Caco-2 (cell line): ENCODE results near the gene PHF21B. TPM values are rescaled to one million over a fixed set of nuclear protein-coding genes. Genes with fewer than 3 reads are reported as not detected.

Source experiments
- BruUV-seq: library from RNA; stranded (reverse); fragments of 400-500 nt; replicated peaks from 2 replicates; lab custom pipeline; 2021; lab: Mats Ljungman, UMichigan
- CTCF ChIA-PET: fragments of 300-600 bp; sonication (Branson Sonifier 250); formaldehyde crosslinking; loops from one replicate; lab custom pipeline; 2022; ENCODE audit warnings: antibody characterized with exemption; lab: Charles Lee
- POLR2A ChIA-PET: fragments of 300-600 bp; sonication (Branson Sonifier 250); formaldehyde crosslinking; loops from one replicate; lab custom pipeline; 2022; ENCODE audit warnings: antibody characterized with exemption; lab: Charles Lee
- DNase-seq, 2 experiments: peaks; one replicate each; pipeline versions ENCODE4 v3.0.0 to v3.0.0-alpha.2; 2020 to 2022
- H3K27me3 ChIP-seq: replicated peaks from 2 replicates; pipeline ENCODE4 v1.6.0; 2011; ENCODE audit warnings: low read length; ENCODE audit not compliant: control insufficient read depth, insufficient read depth
- H3K36me3 ChIP-seq: 2 replicates; pipeline ENCODE4 v1.5.1; 2011; ENCODE audit warnings: low read length; ENCODE audit not compliant: control insufficient read depth, insufficient read depth
- H3K4me1 ChIP-seq: fragments of 250-450 bp; sonication (Bioruptor Pico); 2 replicates; pipeline ENCODE4 v1.5.1; 2020; ENCODE audit warnings: mild to moderate bottlenecking
- H3K4me3 ChIP-seq: 2 replicates; pipeline ENCODE4 v1.5.1; 2011; ENCODE audit warnings: low read depth, mild to moderate bottlenecking, control low read depth, low read length
- H3K9me3 ChIP-seq: fragments of 250-450 bp; sonication (Bioruptor Pico); 2 replicates; pipeline ENCODE4 v1.5.1; 2020; ENCODE audit warnings: mild to moderate bottlenecking, moderate library complexity
- H3K27ac Mint-ChIP-seq: one replicate; pipeline ENCODE4 v1.8.0; 2022; ENCODE audit warnings: mixed read lengths; ENCODE audit not compliant: unreplicated experiment
- H3K27me3 Mint-ChIP-seq: one replicate; pipeline ENCODE4 v1.8.0; 2022; ENCODE audit warnings: mixed read lengths; ENCODE audit not compliant: insufficient read depth, unreplicated experiment
- H3K36me3 Mint-ChIP-seq: one replicate; pipeline ENCODE4 v1.8.0; 2022; ENCODE audit warnings: mild to moderate bottlenecking, mixed read lengths; ENCODE audit not compliant: insufficient read depth, unreplicated experiment
- H3K4me1 Mint-ChIP-seq: one replicate; pipeline ENCODE4 v1.8.0; 2022; ENCODE audit warnings: low read depth, mixed read lengths; ENCODE audit not compliant: unreplicated experiment
- H3K4me3 Mint-ChIP-seq: one replicate; pipeline ENCODE4 v1.8.0; 2022; ENCODE audit warnings: mild to moderate bottlenecking, moderate library complexity, mixed read lengths; ENCODE audit not compliant: unreplicated experiment
- H3K9me3 Mint-ChIP-seq: one replicate; pipeline ENCODE4 v1.8.0; 2022; ENCODE audit warnings: mixed read lengths; ENCODE audit not compliant: unreplicated experiment
- CTCF ChIP-seq, 2 experiments: fragments of 200-600 bp in 1 of 2; IDR thresholded peaks; 1 replicate in 1 of 2; 2 replicates in 1 of 2; pipeline versions ENCODE4 v1.5.1 to v1.8.0; 2011 to 2022; ENCODE audit warnings: antibody characterized with exemption in 1 of 2, control low read depth in 1 of 2, inconsistent platforms in 1 of 2, low read depth in 1 of 2, low read length in 1 of 2, mild to moderate bottlenecking in 1 of 2, moderate library complexity in 1 of 2; ENCODE audit not compliant: insufficient read depth in 1 of 2, severe bottlenecking in 1 of 2, unreplicated experiment in 1 of 2
- intact Hi-C: fragments of 100-400 bp; cut with micrococcal nuclease; formaldehyde crosslinking; loops from one replicate; pipeline ENCODE4 v1.10.0; 2022; ENCODE audit not compliant: unreplicated experiment
- total RNA-seq: library from RNA; stranded (reverse); gene quantifications from 2 replicates; pipeline ENCODE4 v1.2.3, GENCODE V29; 2022

PHF21B gene
- total RNA-seq, 1 experiment from 2014 or later: 0.98 TPM

- peaks cover 32% of the 10 kb centered on the region for H3K27me3 Mint-ChIP-seq
These were observed 66.0 kb downstream of the PHF21B start for GRCh38 chr22:44943701-44944324.

GRCh38 chr22:44942979-44943700 lies 66.7 kb downstream of the PHF21B start:
- peaks cover 32% of the 10 kb centered on the region for H3K27me3 Mint-ChIP-seq
- Histone ChIP-seq H3K27me3 (peaks cover 1% of the 10 kb centered on the region; the same call in 1 of the 2 replicates), H3K4me1 (no peaks in the 10 kb centered on the region), H3K9me3 (no peaks in the 10 kb centered on the region), H3K4me3 (no peak overlapping the region), H3K36me3 (no peaks in the 10 kb centered on the region)
- BruUV-seq: no TSS peak
- no peak for DNase-seq
- intact Hi-C loops: no loop called here
- ChIA-PET POLR2A (no interaction called here), CTCF (interaction anchor here (1.0 to 1.1 kb wide), 2 partner anchors 14 to 153 kb away, joined by 3 read pairs; no protein-coding TSS in a partner anchor)
- no peaks in the 10 kb centered on the region for H3K9me3 Mint-ChIP-seq
- no peak overlapping the region for H3K27ac Mint-ChIP-seq
- H3K4me1 Mint-ChIP-seq: no peaks in the 10 kb centered on the region
- no peak overlapping the region for H3K4me3 Mint-ChIP-seq
- TF ChIP-seq CTCF (IDR thresholded peaks at IDR 0.05; ENCODE audit: insufficient read depth in 1 of 2, low read depth in 1 of 2, low read length in 1 of 2, severe bottlenecking in 1 of 2, unreplicated experiment in 1 of 2): no peak
- H3K36me3 Mint-ChIP-seq: no peaks in the 10 kb centered on the region

More at GRCh38 chr22:44943701-44944324, 66.0 kb downstream of the PHF21B start:
- no peaks in the 10 kb centered on the region for H3K9me3 ChIP-seq
- Mint-ChIP-seq H3K36me3 (no peaks in the 10 kb centered on the region), H3K4me1 (no peaks in the 10 kb centered on the region), H3K27ac (no peak overlapping the region), H3K4me3 (no peak overlapping the region), H3K9me3 (no peaks in the 10 kb centered on the region)
- DNase-seq: no peak
- BruUV-seq: no TSS peak
- H3K36me3 ChIP-seq: no peaks in the 10 kb centered on the region
- no peak overlapping the region for H3K4me3 ChIP-seq
- POLR2A ChIA-PET: no interaction called here
- intact Hi-C loops: no loop called here
- CTCF ChIA-PET: interaction anchor here (1.0 to 1.1 kb wide), 2 partner anchors 14 to 152 kb away, joined by 3 read pairs; no protein-coding TSS in a partner anchor
- H3K27me3 ChIP-seq: peaks cover 1% of the 10 kb centered on the region; the same call in 1 of the 2 replicates
- TF ChIP-seq CTCF (IDR thresholded peaks at IDR 0.05; ENCODE audit: insufficient read depth in 1 of 2, low read depth in 1 of 2, low read length in 1 of 2, severe bottlenecking in 1 of 2, unreplicated experiment in 1 of 2): no peak
- H3K4me1 ChIP-seq: no peaks in the 10 kb centered on the region

GRCh38 chr22:44942056-44942455 lies 67.7 kb downstream of the PHF21B start:
- H3K27me3 Mint-ChIP-seq: peaks cover 31% of the 10 kb centered on the region
- no peaks in the 10 kb centered on the region for H3K36me3 Mint-ChIP-seq
- H3K9me3 Mint-ChIP-seq: no peaks in the 10 kb centered on the region
- Histone ChIP-seq H3K27me3 (peaks cover 1% of the 10 kb centered on the region; the same call in 1 of the 2 replicates), H3K36me3 (no peaks in the 10 kb centered on the region), H3K4me3 (no peak overlapping the region), H3K4me1 (no peaks in the 10 kb centered on the region), H3K9me3 (no peaks in the 10 kb centered on the region)
- DNase-seq: no peak
- no TSS peak for BruUV-seq
- no peak overlapping the region for H3K27ac Mint-ChIP-seq
- CTCF ChIA-PET: no interaction called here
- no peaks in the 10 kb centered on the region for H3K4me1 Mint-ChIP-seq
- POLR2A ChIA-PET: no interaction called here
- intact Hi-C loops: no loop called here
- no peak for TF ChIP-seq CTCF (IDR thresholded peaks at IDR 0.05; ENCODE audit: insufficient read depth in 1 of 2, low read depth in 1 of 2, low read length in 1 of 2, severe bottlenecking in 1 of 2, unreplicated experiment in 1 of 2)
- H3K4me3 Mint-ChIP-seq: no peak overlapping the region
